Mucosa of descending colon (tissue), 3 donors: ENCODE measurements around the gene PTH1R. TPM values are rescaled to one million over a fixed set of nuclear protein-coding genes. Genes with fewer than 3 reads are reported as not detected.

Source experiments
- ATAC-seq: fragments of 200-7000 bp; cut with Tn5 transposase; one replicate; pipeline ENCODE4 v1.9.1; 2020; ENCODE audit warnings: mild to moderate bottlenecking, moderate library complexity
- DNase-seq, 3 donors: peaks; one replicate each; pipeline ENCODE4 v3.0.0-alpha.2; 2020
- H3K36me3 ChIP-seq: fragments of 200-600 bp; one replicate; pipeline ENCODE4 v1.8.0; 2021; ENCODE audit warnings: low read depth, mild to moderate bottlenecking
- H3K4me1 ChIP-seq: fragments of 200-600 bp; one replicate; pipeline ENCODE4 v1.8.0; 2021; ENCODE audit warnings: low read depth, mild to moderate bottlenecking
- H3K4me3 ChIP-seq: fragments of 200-600 bp; one replicate; pipeline ENCODE4 v1.8.0; 2021; ENCODE audit warnings: mild to moderate bottlenecking
- H3K9me3 ChIP-seq: fragments of 200-600 bp; one replicate; pipeline ENCODE4 v1.8.0; 2021; ENCODE audit warnings: mild to moderate bottlenecking
- CTCF ChIP-seq: fragments of 200-600 bp; IDR thresholded peaks from one replicate; pipeline ENCODE4 v1.8.0; 2022; ENCODE audit warnings: antibody characterized with exemption, mild to moderate bottlenecking
- intact Hi-C, 2 donors: fragments of 100-400 bp; cut with DNase I in 1 of 2; cut with micrococcal nuclease in 1 of 2; formaldehyde crosslinking; loops; one replicate each; pipeline versions ENCODE4 v1.11.0 to v1.11.1; 2022; cut with DNase I, micrococcal nuclease
- total RNA-seq, 3 donors: library from RNA; stranded (reverse); fragmentation: NEBNext Ultra II Directional in 2 of 3; extraction: Animal tissue kit (Norgen Biotek cat#: 25700) in 2 of 3; gene quantifications; one replicate each; pipeline versions ENCODE4 v1.2.1 to v1.2.4, GENCODE V29; 2021 to 2023
- donor health status: DM: no; HTN: no; CAD: no; lungs with moderate emphysema.
- donor health status: DM: no; HTN: no; CAD: no.
- donor health status: DM: no; HTN: yes; CAD: no.

Gene PTH1R
- total RNA-seq, 3 donors from 2014 or later = 0.87 to 4.6 (median 1.9) TPM

GRCh38 chr3:46869440-46869839 is 8.1 kb upstream of the PTH1R start:
- DNase-seq (no peak), ATAC-seq (no peak)
- intact Hi-C loops = no loop called here
- Histone ChIP-seq H3K9me3 (no peaks in the 10 kb centered on the region), H3K36me3 (no peaks in the 10 kb centered on the region), H3K4me3 (no peak overlapping the region), H3K4me1 (no peaks in the 10 kb centered on the region)
- no peak for TF ChIP-seq CTCF

GRCh38 chr3:46870651-46871050 is 6.9 kb upstream of the PTH1R start:
- TF ChIP-seq CTCF = no peak
- H3K9me3 ChIP-seq = no peaks in the 10 kb centered on the region
- no peaks in the 10 kb centered on the region for H3K36me3 ChIP-seq
- intact Hi-C loops = no loop called here
- H3K4me1 ChIP-seq = no peaks in the 10 kb centered on the region
- DNase-seq = no peak
- no peak overlapping the region for H3K4me3 ChIP-seq
- ATAC-seq = no peak

GRCh38 chr3:46871222-46871621 is 6.3 kb upstream of the PTH1R start:
- DNase-seq = no peak
- no peaks in the 10 kb centered on the region for H3K4me1 ChIP-seq
- intact Hi-C loops = no loop called here
- H3K4me3 ChIP-seq = no peak overlapping the region
- no peaks in the 10 kb centered on the region for H3K36me3 ChIP-seq
- no peaks in the 10 kb centered on the region for H3K9me3 ChIP-seq
- TF ChIP-seq CTCF = no peak
- no peak for ATAC-seq

GRCh38 chr3:46873521-46873920 is 4.0 kb upstream of the PTH1R start:
- no peaks in the 10 kb centered on the region for H3K9me3 ChIP-seq
- no peaks in the 10 kb centered on the region for H3K4me1 ChIP-seq
- TF ChIP-seq CTCF = no peak
- intact Hi-C loops = no loop called here
- H3K36me3 ChIP-seq = no peaks in the 10 kb centered on the region
- no peak for ATAC-seq
- no peak overlapping the region for H3K4me3 ChIP-seq
- no peak for DNase-seq

GRCh38 chr3:46874430-46874829 is 3.1 kb upstream of the PTH1R start:
- H3K4me1 ChIP-seq = no peaks in the 10 kb centered on the region
- ATAC-seq (no peak), DNase-seq (no peak)
- no peak for TF ChIP-seq CTCF
- H3K4me3 ChIP-seq = no peak overlapping the region
- intact Hi-C loops = no loop called here
- H3K9me3 ChIP-seq = no peaks in the 10 kb centered on the region
- H3K36me3 ChIP-seq = no peaks in the 10 kb centered on the region

- no peak for ATAC-seq
- no peaks in the 10 kb centered on the region for H3K36me3 ChIP-seq
- intact Hi-C loops = no loop called here
These were observed 2.0 kb upstream of the PTH1R start for GRCh38 chr3:46875560-46875959.

More at GRCh38 chr3:46875560-46875959, 2.0 kb upstream of the PTH1R start:
- no peak for TF ChIP-seq CTCF
- H3K4me1 ChIP-seq = no peaks in the 10 kb centered on the region
- H3K9me3 ChIP-seq = no peaks in the 10 kb centered on the region
- H3K4me3 ChIP-seq = no peak overlapping the region
- DNase-seq = no peak
